Measurements from ENCODE around the gene GLOD5. TPM values are rescaled to one million over a fixed set of nuclear protein-coding genes. Genes with fewer than 3 reads are reported as not detected.
A peak's percentile ranks its signal among the peaks of the same experiment; 100 is the strongest.

GLOD5 gene
- total and polyA plus RNA-seq, 4 experiments from 2014 or later: not detected

- Histone ChIP-seq H3K36me3 (ENCODE audit: insufficient read depth, low read length) (no peaks in the 10 kb centered on the region), H3K27ac (ENCODE audit: low read depth, low read length) (no peak overlapping the region), H3K4me1 (ENCODE audit: insufficient read depth, low read length) (no peaks in the 10 kb centered on the region), H3K27me3 (ENCODE audit: insufficient read depth, low read length) (no peaks in the 10 kb centered on the region), H3K4me3 (ENCODE audit: low read length in 2 of 2) (no peak overlapping the region), H3K9me3 (ENCODE audit: control insufficient read depth in 1 of 2, low read length in 2 of 2) (no peaks in the 10 kb centered on the region)
- H3K9me3 Mint-ChIP-seq: no peaks in the 10 kb centered on the region
- CTCF ChIA-PET (ENCODE audit: partially characterized antibody): interaction anchor here (0.9 to 1.4 kb wide), 2 partner anchors 8 to 104 kb away, joined by 3 to 4 read pairs; no protein-coding TSS in a partner anchor
- H3K27ac Mint-ChIP-seq: no peak overlapping the region
- no peak overlapping the region for H3K4me3 Mint-ChIP-seq
- H3K36me3 Mint-ChIP-seq: no peaks in the 10 kb centered on the region
- POLR2A ChIA-PET (ENCODE audit: partially characterized antibody): no interaction called here
- H3K4me1 Mint-ChIP-seq: peaks cover 0 to 3% (median 0%) of the 10 kb centered on the region in 4 donors
- intact Hi-C loops (cut with micrococcal nuclease): no loop called here
- H3K27me3 Mint-ChIP-seq: no peaks in the 10 kb centered on the region
- DNase-seq: no peak
These were observed 9.0 kb upstream of the GLOD5 start for GRCh38 chrX:48752498-48752897.

- ChIA-PET CTCF (ENCODE audit: partially characterized antibody) (no interaction called here), POLR2A (ENCODE audit: partially characterized antibody) (no interaction called here)
- no peaks in the 10 kb centered on the region for H3K36me3 ChIP-seq (ENCODE audit: insufficient read depth, low read length)
- H3K27ac ChIP-seq (ENCODE audit: low read depth, low read length): no peak overlapping the region
- H3K9me3 ChIP-seq (ENCODE audit: control insufficient read depth in 1 of 2, low read length in 2 of 2): no peaks in the 10 kb centered on the region
- H3K4me3 ChIP-seq (ENCODE audit: low read length in 2 of 2): no peak overlapping the region
- H3K9me3 Mint-ChIP-seq: no peaks in the 10 kb centered on the region
- H3K4me1 ChIP-seq (ENCODE audit: insufficient read depth, low read length): no peaks in the 10 kb centered on the region
- no peaks in the 10 kb centered on the region for H3K27me3 Mint-ChIP-seq
- intact Hi-C loops (cut with micrococcal nuclease): no loop called here
- no peak for DNase-seq
- H3K4me3 Mint-ChIP-seq: no peak overlapping the region
- no peaks in the 10 kb centered on the region for H3K36me3 Mint-ChIP-seq
- H3K4me1 Mint-ChIP-seq: peaks cover 0 to 3% (median 0%) of the 10 kb centered on the region in 4 donors
- H3K27me3 ChIP-seq (ENCODE audit: insufficient read depth, low read length): no peaks in the 10 kb centered on the region
- H3K27ac Mint-ChIP-seq: no peak overlapping the region
These were observed 7.8 kb upstream of the GLOD5 start for GRCh38 chrX:48753708-48754228.

- intact Hi-C loops (cut with micrococcal nuclease): no loop called here
- Histone ChIP-seq H3K4me3 (ENCODE audit: low read length in 2 of 2) (no peak overlapping the region), H3K4me1 (ENCODE audit: insufficient read depth, low read length) (no peaks in the 10 kb centered on the region), H3K27me3 (ENCODE audit: insufficient read depth, low read length) (no peaks in the 10 kb centered on the region), H3K36me3 (ENCODE audit: insufficient read depth, low read length) (no peaks in the 10 kb centered on the region), H3K27ac (ENCODE audit: low read depth, low read length) (no peak overlapping the region), H3K9me3 (ENCODE audit: control insufficient read depth in 1 of 2, low read length in 2 of 2) (no peaks in the 10 kb centered on the region)
- Mint-ChIP-seq H3K4me1 (peaks cover 0 to 3% (median 0%) of the 10 kb centered on the region in 4 donors), H3K9me3 (no peaks in the 10 kb centered on the region), H3K27me3 (no peaks in the 10 kb centered on the region), H3K27ac (no peak overlapping the region), H3K4me3 (no peak overlapping the region), H3K36me3 (no peaks in the 10 kb centered on the region)
- DNase-seq: no peak
- CTCF ChIA-PET (ENCODE audit: partially characterized antibody): no interaction called here
- POLR2A ChIA-PET (ENCODE audit: partially characterized antibody): no interaction called here
These were observed 7.3 kb upstream of the GLOD5 start for GRCh38 chrX:48754238-48754637.

GRCh38 chrX:48769230-48769629 lies 7.7 kb downstream of the GLOD5 start:
- no peaks in the 10 kb centered on the region for H3K9me3 Mint-ChIP-seq
- Histone ChIP-seq H3K9me3 (ENCODE audit: control insufficient read depth in 1 of 2, low read length in 2 of 2) (no peaks in the 10 kb centered on the region), H3K36me3 (ENCODE audit: insufficient read depth, low read length) (no peaks in the 10 kb centered on the region), H3K27ac (ENCODE audit: low read depth, low read length) (no peak overlapping the region), H3K4me1 (ENCODE audit: insufficient read depth, low read length) (no peaks in the 10 kb centered on the region), H3K27me3 (ENCODE audit: insufficient read depth, low read length) (no peaks in the 10 kb centered on the region), H3K4me3 (ENCODE audit: low read length in 2 of 2) (no peak overlapping the region)
- H3K4me1 Mint-ChIP-seq: no peaks in the 10 kb centered on the region
- intact Hi-C loops (cut with micrococcal nuclease): no loop called here
- CTCF ChIA-PET (ENCODE audit: partially characterized antibody): interaction anchor here (1.3 kb wide), 1 partner anchor 121 kb away, joined by 5 read pairs; no protein-coding TSS in a partner anchor
- no peaks in the 10 kb centered on the region for H3K27me3 Mint-ChIP-seq
- H3K27ac Mint-ChIP-seq: no peak overlapping the region
- no peak overlapping the region for H3K4me3 Mint-ChIP-seq
- POLR2A ChIA-PET (ENCODE audit: partially characterized antibody): no interaction called here
- DNase-seq: no peak
- H3K36me3 Mint-ChIP-seq: no peaks in the 10 kb centered on the region

- DNase-seq: no peak
These were observed 8.7 kb downstream of the GLOD5 start for GRCh38 chrX:48770296-48770695.

GRCh38 chrX:48772602-48773001 lies 11.1 kb downstream of the GLOD5 start:
- H3K36me3 Mint-ChIP-seq: no peaks in the 10 kb centered on the region
- no peaks in the 10 kb centered on the region for H3K4me1 ChIP-seq (ENCODE audit: insufficient read depth, low read length)
- POLR2A ChIA-PET (ENCODE audit: partially characterized antibody): no interaction called here
- H3K36me3 ChIP-seq (ENCODE audit: insufficient read depth, low read length): no peaks in the 10 kb centered on the region
- intact Hi-C loops (cut with micrococcal nuclease): no loop called here
- peaks cover 0 to 2% (median 0%) of the 10 kb centered on the region in 8 donors for H3K9me3 Mint-ChIP-seq
- DNase-seq: no peak
- H3K4me3 Mint-ChIP-seq: no peak overlapping the region
- H3K27ac Mint-ChIP-seq: no peak overlapping the region
- no peaks in the 10 kb centered on the region for H3K9me3 ChIP-seq (ENCODE audit: control insufficient read depth in 1 of 2, low read length in 2 of 2)
- no peak overlapping the region for H3K27ac ChIP-seq (ENCODE audit: low read depth, low read length)
- CTCF ChIA-PET (ENCODE audit: partially characterized antibody): no interaction called here
- H3K4me1 Mint-ChIP-seq: peaks cover 0 to 1% (median 0%) of the 10 kb centered on the region in 4 donors
- H3K27me3 Mint-ChIP-seq: peaks cover 0 to 2% of the 10 kb centered on the region in 2 donors
- H3K27me3 ChIP-seq (ENCODE audit: insufficient read depth, low read length): no peaks in the 10 kb centered on the region
- no peak overlapping the region for H3K4me3 ChIP-seq (ENCODE audit: low read length in 2 of 2)

More at GRCh38 chrX:48770296-48770695, 8.7 kb downstream of the GLOD5 start:
- intact Hi-C loops (cut with micrococcal nuclease): no loop called here
- no peaks in the 10 kb centered on the region for H3K4me1 ChIP-seq (ENCODE audit: insufficient read depth, low read length)
- Mint-ChIP-seq H3K4me3 (no peak overlapping the region), H3K27me3 (no peaks in the 10 kb centered on the region), H3K27ac (peak overlapping the region in 1 of 7 donors; percentile 62), H3K4me1 (peaks cover 0 to 1% (median 0%) of the 10 kb centered on the region in 4 donors), H3K9me3 (no peaks in the 10 kb centered on the region), H3K36me3 (no peaks in the 10 kb centered on the region)
- no peak overlapping the region for H3K4me3 ChIP-seq (ENCODE audit: low read length in 2 of 2)
- CTCF ChIA-PET (ENCODE audit: partially characterized antibody): no interaction called here
- H3K27me3 ChIP-seq (ENCODE audit: insufficient read depth, low read length): no peaks in the 10 kb centered on the region
- H3K36me3 ChIP-seq (ENCODE audit: insufficient read depth, low read length): no peaks in the 10 kb centered on the region
- no peak overlapping the region for H3K27ac ChIP-seq (ENCODE audit: low read depth, low read length)
- POLR2A ChIA-PET (ENCODE audit: partially characterized antibody): no interaction called here
- no peaks in the 10 kb centered on the region for H3K9me3 ChIP-seq (ENCODE audit: control insufficient read depth in 1 of 2, low read length in 2 of 2)

GRCh38 chrX:48776818-48777439 lies 15.4 kb downstream of the GLOD5 start:
- H3K4me3 Mint-ChIP-seq: no peak overlapping the region
- CTCF ChIA-PET (ENCODE audit: partially characterized antibody): no interaction called here
- POLR2A ChIA-PET (ENCODE audit: partially characterized antibody): no interaction called here
- Histone ChIP-seq H3K36me3 (ENCODE audit: insufficient read depth, low read length) (no peaks in the 10 kb centered on the region), H3K9me3 (ENCODE audit: control insufficient read depth in 1 of 2, low read length in 2 of 2) (no peaks in the 10 kb centered on the region), H3K4me3 (ENCODE audit: low read length in 2 of 2) (no peak overlapping the region), H3K27me3 (ENCODE audit: insufficient read depth, low read length) (no peaks in the 10 kb centered on the region), H3K4me1 (ENCODE audit: insufficient read depth, low read length) (no peaks in the 10 kb centered on the region), H3K27ac (ENCODE audit: low read depth, low read length) (no peak overlapping the region)
- intact Hi-C loops (cut with micrococcal nuclease): no loop called here
- no peaks in the 10 kb centered on the region for H3K36me3 Mint-ChIP-seq
- peaks cover 0 to 2% (median 0%) of the 10 kb centered on the region in 8 donors for H3K9me3 Mint-ChIP-seq
- H3K4me1 Mint-ChIP-seq: peaks cover 0 to 1% (median 0%) of the 10 kb centered on the region in 4 donors
- H3K27me3 Mint-ChIP-seq: peaks cover 0 to 2% of the 10 kb centered on the region in 2 donors
- no peak overlapping the region for H3K27ac Mint-ChIP-seq
- no peak for DNase-seq

Data from CD4-positive, alpha-beta memory T cell (primary cell).